ENCODE measurements around the gene GH1.

The GH1 gene

DNA sequence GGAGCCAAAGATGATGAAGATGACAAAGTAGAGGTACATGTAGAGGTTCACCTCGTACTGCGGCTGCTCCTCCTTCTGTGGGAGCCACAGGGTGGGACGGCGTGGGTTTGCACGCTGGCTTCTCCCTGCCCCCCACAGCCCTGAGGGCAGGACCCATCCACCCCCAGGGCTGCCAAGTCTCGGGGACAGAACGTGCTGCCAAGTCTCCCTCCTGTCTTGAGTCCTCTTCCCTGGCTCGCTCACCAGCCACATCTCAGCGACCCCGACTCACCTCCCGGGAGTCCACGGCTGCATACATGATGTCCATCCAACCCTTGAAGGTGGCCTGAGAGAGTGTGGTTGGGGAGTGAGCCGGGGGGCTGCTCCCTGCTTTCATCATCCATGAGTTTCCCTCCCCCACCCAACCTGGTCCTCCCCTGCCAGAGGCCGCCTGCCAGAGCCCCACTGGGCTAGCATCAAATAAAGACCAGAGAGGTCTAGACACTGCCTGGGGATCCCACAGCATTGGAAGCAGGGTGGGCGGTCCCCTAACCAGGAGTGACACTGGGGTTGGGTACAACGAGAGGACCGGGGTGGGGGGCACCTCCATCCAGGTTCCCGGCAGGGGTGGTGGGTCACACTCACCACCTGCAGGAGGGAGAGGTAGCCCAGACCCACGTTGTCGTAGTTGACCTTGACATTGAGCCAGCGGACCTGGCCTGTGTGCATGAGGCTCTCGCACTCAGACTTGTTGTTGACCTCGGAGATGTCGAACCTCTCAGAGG, 26.3 kb upstream of the GH1 start:
- no peak for DNase-seq

DNA sequence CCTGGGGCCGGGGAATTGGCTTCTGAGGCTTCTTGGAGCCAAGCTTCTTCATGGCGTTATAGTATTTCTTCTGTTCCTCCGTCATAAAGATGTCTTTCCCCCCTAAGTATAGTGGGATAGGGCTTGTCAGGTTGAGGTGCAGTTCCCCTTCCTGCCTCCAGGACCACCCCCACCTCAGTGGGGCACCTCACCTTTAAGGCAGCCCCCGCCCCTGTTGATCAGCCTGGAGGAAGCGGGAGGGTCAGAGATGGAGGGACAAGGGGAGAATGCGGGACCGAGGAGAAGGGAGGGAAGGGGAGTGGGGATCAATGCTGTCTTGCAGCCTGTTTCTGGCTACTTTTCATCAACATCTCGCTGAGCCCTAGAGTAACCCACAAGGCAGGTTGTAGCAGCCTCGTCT, 25.1 kb upstream of the GH1 start:
- DNase-seq: no peak

DNA sequence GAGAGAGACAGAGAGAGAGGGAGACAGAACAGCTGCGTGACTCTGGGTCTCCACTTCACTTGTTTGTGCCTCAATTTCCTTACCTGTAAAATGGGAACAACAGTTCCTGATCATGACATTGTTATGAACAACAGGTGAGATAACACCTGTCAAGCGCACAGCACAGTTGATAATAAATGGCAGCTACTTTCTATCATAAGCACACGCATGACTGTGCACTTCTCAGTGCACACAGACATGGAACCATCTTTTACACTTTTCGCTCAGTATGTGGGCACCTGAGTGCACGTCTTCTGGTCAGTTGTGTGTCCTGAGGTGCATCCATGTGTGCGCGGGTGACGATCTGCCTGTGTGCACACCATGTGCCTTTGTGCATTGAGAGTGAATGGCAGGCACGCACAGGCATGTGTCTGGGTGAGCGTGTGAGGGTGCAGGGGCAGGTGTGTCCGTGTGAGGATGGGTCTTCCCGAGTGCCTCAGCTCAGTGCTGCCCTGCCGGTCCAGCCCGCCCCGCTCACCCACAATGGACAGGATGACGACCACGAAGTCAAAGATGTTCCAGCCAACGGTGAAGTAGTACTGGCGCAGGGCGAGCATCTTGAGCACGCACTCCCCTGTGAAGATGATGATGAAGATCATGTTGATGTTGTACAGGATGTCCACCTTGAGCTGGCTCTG, 23.8 kb upstream of the GH1 start:
- DNase-seq: no peak

DNA sequence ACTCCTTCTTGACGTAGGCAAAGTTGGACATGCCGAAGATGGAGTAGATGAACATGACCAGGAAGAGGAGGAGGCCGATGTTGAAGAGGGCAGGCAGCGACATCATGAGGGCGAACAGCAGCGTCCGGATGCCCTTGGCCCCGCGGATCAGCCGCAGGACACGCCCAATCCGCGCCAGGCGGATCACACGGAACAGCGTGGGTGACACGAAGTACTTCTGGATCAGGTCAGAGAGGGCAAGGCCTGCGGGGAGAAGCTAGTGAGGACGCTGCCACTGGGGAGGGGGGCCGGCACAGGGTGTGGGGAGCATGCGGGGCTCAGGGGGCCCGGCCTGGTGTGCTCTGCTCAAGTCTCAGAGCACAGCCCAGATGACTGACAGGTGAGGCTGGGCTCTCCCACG, 23.1 kb upstream of the GH1 start:
- no peak for DNase-seq

DNA sequence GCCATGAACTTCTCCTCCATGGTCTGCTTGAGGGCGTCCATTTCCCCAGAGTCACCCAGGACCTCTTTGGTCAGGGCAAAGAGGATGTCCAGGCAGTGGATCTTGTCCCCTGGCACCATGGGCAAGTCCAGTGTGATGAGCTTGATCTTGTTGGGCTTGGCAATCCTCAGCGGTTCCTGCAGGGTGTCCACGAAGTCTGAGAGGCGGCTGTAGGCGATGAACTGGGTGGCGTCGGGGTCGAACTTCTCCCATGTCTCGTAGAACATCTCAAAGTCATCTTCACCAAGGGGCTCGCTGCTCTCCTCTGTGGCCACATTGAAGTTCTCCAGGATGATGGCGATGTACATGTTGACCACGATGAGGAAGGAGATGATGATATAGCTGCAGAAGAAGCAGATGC, 22.5 kb upstream of the GH1 start:
- DNase-seq: no peak

DNA sequence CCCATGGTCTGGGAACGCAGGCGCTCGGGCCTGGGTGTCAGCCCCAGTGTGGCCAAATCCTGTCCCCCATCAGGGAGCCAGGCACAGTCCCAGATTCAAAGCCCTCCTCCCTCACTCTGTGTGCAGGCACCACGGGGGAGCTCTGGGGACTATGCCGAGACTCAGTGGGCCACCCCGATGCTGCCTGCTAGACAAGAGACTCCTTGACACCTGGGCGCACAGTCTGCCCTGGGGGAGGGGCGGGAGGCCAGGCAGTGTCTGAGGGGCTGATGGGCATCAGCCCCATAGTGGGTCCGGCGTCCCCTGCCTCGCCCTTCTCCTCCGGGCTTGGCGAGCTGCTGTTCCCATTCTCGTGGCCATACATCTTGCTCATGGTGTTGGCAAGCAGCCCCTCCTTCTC, 21.9 kb upstream of the GH1 start:
- DNase-seq: no peak

DNA sequence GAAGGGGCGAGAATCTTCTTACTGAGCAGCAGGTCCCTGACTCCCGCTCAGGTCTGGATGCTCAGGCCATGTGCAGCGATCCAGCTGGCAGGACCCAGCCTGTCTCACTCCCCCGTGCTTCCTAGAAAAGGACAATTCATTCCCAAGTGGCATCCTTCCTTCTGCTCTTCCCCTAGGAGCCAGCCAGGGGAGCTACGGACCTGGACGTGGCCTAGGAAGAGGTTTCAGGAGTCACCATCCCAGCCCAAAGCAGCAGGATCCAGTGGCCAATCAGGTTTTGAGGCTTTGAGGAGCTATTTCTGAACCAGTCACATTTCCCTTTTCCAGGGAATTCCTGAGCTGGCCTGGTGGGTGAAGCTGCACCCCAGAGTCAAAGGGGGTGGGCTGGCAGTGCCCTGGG, 21.2 kb upstream of the GH1 start:
- no peak for DNase-seq

DNA sequence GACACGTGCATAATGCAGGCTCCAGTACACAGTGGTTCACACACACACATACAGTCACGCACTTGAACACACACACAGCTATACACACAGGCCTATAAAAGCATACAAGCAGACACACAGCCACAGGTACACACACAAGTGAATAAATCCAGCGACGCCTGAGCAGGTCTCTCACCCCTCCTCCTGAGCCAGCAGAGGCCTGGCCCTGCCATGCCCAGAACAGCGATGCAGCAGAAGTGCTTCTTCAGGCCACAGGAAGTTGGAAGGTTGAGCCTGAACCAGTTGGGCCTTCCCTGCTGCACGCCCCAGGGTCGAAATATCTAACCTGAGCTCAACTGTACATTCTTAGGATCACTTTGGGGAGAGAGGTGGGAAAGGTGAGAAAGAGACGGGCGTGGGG, 20.8 kb upstream of the GH1 start:
- no peak for DNase-seq

DNA sequence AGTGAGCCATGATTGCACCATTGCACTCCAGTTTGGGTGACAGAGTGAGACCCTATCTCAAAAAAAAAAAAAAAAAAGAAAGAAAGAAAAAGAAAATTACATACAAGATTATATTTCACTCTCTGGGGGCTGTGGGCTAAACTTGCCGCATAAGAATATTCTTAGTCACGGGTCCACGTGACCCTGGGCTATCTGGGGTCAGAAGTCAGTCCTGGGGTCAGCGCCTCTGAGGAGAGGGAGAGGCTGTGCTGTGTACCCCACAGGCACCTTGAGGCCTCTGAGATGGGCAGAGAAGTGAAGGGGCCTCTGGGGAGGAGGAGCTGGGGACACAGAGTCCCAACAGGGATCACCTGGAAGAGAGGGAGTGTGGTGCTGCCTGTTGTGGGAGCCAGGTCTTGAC, 19.3 kb upstream of the GH1 start:
- DNase-seq: no peak

DNA sequence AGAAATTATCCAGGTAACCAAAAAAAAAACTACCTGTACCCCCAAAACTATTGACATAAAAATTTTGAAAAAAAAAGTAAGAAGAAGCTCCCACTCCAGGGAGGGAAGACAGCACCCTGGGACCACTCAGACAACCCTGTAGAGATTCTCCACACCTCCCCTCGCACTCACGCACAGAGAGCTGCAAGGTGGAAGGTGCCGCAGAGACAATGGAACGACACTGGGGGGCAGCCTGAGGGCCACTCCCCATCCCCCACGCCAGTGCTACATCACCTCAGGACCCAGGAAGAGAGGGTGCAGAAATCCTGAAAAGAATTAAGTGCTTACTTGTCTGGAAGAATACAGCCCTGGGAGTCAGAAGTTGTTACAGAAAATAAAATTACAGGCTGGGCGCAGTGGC, 18.7 kb upstream of the GH1 start:
- DNase-seq: no peak

DNA sequence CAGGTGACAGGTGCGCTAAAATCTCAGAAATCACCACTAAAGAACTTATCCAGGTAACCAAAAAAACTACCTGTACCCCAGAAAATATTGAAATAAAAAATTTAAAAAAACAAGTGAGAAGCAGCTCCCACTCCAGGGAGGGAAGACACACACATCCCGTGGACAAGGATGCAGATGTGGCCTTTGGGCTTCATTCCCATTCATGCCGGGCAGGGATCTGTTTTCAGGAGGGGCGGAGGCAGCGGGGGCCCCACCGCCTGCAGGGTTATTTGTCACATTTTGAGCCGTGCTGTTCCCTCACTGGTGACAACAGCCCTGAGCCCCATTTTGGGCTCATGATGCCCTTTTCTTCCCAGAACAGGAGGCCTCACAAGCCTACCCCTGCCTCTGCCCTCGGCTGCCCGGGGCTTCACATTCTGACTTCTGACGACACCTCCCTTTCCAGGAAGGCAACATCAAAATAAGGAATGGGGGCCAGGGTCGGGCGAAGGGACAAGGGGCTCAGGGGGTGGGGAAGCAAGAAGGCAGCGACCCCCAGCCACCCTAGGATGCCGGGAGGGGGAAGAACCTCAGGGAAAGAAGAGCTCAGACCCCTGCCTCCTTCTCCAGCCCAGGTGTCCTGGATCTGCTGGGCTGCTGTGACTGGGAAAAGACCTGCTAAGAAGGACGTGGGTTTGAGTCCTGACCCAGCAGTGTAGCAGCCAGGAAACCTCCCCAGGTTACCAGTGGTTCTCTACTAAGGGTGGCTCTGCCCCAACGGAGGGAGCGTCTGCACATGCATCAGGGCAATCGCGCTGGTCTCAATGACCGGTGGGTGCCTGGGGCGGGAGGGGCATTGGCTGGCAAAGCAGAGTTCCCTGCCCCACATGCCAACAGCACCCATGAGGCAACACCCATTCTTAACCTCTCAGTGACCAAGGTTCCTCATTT, 15.8 kb upstream of the GH1 start:
- DNase-seq: no peak

DNA sequence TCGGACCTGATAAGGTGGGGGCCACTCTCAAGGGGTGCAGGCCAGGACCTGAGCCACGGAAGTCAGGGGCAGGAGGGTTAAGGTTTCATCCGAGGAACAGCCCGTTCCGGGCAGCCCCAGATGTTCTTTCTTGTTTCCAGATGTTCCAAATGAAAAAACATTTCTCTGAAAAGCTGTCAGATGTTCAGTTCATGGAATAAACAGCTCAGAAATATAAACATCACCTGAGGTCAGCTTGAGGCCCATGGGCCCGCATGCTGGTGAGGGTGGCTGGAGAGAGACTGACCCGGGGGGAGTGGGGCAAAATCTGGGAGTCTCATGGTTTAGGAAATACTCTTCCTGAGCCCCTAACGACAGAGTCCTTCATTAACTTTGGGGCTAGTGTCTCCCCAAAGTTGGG, 15.0 kb upstream of the GH1 start:
- no peak for DNase-seq

DNA sequence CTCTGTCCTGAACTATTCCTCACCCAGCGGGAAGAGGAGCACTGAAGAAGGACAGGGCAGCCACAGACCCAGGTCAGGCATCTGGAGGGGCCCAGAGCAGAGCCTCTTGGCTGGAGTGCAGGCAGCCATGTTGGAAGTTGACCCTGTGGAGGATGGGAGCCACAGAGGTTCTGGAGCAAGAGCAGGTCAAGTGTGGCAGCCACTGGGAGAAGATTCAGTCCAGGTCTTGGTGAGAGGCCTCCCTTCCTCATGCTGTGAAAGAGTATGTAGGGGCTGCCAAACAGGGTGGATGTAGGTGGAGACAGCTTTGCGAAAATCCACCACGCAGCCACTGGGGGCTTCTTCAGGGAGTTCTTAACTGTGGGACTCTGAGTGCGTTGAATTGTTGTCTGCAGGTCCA, 14.1 kb upstream of the GH1 start:
- DNase-seq: no peak

DNA sequence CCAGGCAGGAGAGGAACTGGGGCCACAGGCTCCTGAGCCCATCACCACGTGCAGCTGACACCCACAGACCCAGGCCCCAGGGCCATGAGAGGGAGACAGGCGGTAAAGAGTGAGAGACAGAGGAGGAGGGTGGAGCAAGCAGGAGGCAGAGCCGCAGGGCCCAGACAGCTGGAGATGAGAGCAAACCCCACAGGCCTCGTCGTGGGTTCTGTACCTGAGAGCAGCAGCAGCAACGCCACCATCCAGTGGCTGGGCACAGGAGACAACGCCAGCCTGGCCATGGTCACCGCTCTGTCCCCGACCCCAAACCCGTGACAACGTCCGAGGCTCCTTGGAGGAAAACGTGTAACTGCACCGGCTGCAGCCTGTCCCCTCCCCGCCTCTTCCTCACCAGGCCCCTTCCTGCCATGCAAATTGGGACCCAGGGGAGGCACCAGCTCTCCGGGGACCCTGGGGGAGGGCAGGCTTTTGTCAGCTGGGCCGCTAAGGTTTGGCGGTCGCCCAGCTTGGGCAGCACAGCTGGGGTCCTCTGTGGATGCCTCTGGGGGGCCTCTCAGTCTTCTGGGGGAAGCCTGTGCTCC, 13.4 kb upstream of the GH1 start, which contains the start of gene CD79B:
Gene CD79B, minus strand, starts transcription at position 351 of the 581 bp plus-strand sequence. Its CDS starts 70 bp downstream, at position 281.
- DNase-seq: no peak

DNA sequence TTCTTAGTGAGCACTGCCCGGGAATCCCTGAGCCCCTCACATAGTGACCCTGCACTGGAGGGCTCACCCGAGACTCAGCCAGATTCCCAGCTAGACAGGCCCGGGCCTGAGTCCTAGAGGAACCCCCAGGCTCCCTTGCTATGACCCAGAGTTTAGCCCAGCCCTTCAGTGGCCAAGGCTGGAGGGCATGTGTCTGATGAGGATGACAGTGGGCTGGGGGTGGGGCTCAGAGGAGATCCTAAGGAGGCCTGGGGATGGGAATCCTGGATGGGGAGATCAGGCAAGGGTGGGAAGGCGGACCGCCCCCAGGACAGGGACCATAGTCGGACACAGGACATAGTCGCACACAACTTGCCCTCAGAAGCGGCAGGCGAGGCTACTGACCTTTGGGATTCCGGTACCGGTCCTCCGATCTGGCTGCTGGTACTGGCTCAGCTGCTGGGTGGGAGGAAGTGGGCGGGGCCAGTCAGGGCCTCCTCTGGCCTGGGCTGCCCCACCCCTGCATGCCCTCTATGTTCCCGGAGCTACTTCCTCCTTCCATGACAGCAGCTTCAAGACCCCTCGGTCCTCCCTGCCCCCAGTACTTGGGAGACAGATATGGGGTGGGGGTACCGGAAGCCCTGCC, 12.4 kb upstream of the GH1 start:
- no peak for DNase-seq

DNA sequence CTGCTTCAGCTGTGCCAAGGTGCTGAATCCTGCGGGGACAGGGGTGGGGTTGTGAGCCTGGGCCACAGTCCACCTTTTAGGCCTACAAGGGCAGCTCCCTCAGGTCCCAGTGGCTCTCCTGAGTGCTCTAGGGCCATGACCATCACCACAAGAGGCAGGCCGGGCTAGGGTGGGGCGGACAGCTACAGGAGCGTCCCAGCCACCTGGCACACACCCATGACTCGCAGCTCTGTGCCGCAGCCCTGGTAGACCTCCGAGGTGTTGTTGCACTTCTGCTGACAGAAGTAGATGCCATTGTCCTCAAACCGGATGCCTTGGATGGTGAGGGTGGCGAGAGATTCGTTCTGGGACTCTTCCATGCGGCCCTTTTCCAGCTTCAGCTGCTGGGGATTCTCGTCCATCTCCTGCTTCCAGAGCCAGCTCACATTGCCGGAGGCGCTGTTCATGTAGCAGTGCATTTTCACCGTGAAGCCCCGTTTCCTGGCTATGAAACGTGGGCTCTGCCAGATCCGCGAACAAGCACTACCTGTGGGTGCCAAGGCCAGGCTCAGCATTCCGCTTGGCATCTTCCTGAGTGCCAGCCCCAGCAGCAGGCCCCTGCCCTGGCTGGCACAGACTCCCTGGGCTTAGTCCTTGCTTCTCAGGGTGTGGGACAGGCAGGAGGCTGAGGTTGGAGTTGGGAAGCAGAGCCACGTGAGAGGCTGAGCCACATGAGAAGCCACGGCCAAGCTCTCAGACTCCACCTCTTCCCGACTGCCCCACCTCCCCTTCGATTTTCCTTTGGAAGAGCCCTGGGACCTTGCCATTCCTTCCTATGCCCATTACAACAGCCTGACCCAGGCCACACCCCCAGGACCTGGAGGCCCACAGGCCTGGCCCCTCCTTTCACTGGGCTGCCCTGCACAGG, 11.5 kb upstream of the GH1 start:
- no peak for DNase-seq

DNA sequence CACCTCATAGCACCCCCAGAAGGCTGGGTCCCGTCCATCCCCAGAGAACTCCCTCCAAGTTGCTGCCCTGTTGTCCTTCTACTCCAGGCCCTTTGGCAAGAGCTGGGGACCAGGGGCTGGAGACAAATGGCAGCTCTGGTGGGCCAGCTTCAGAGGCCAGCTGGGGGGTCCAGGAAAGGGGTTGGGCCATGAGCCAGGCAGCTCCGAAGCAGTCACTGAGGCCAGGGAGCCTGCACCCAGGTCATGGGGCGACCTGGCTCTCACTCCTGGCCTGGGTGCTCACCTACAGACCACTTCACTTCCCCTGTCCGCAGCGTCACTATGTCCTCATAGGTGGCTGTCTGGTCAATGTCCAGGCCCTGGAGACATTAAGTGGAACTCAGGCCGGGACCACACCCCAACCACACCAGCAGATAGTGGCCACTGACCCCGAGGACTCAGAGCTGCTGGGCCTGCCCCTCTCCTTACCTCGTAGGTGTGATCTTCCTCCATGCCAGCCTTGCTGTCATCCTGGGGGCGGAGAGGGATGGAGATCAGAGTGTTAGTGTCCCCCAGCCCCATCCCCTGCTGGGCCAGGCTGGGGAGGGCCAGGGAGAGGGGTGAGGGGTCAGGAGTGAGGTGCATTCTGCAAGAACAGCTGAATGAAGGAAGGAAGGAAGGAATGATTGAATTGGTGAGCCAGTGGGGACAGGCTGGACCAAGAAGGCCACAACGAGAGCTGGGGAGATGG, 10.5 kb upstream of the GH1 start:
- DNase-seq: no peak

DNA sequence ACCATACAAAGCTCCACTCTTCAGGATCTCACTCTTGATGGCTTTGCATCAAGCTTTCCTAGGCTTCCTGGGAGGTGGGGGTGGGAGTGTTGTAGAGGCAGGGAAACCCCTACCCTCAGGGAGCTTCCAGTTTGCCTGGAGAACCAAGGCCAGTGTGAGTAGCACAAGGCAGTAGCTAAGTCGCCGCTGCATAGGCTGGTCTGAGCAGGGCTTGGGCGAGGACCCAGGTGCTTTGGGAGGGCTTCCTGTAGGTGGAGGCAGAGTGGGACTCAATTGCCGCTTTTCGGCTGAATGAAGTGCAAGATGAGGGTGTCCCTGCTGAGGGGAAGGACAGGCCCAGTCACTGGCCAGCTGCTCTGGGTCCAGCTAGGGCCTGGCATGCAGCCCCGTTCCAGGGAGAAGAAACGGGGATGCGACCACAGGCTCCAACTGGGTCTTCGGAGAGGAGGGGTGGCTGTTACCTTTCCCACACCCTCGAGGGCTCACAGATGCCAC, 9.6 kb upstream of the GH1 start:
- no peak for DNase-seq

DNA sequence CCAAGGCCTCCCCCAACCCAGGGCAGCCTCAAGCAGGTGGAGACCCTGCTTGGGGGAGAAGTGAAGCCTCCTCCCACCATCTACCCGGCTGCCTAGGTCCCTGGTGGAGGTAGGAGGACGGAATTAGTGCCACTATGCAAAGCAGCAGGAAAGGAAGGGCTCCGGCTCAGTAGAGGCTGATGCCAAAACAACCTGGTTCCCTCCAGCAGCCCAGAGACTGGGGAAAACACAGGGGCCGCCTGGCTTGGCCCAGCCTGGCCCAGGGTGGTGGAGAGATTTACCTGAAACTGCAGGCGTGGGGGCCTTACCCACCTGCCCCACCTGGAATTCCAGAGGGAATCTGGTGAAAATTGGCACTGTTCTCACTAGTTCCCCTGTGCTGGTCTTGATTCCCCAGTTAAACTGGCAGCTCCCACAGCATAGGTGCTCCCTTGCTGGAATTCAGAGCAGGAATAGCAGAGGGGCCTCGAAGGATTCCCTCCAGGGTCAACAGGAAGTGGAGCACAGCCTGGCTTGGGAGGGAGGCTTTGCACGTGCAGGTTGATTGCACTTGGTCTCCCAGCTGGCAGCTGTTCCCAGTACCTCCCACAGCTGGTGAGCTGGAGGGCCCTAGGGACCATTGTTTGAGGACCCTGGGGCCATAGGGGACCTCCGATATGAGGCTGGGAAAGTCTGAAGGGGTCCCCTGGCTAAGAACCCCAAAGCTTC, 9.0 kb upstream of the GH1 start:
- DNase-seq: peak in 1 of 2 experiments; percentile 10

DNA sequence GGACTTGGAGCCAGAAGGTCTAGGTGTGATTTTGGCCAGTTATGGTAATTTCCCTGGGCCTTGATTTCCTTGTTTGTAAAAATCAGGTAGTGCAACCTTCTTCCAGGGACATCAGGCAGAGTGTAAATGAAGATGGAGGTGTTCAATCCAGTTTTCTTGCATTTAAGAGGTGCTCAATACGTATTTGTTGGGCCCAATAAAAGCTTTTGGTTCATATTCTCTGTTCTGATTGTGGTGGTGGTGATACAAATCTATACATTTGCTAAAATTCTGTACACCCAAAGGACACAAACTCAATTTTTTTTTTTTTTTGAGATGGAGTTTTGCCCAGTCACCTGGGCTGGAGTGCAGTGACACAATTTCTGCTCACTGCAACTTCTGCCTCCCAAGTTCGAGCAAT, 7.5 kb upstream of the GH1 start:
- DNase-seq: no peak
